ENCODE measurements around the gene DGKE. TPM values are rescaled to one million over a fixed set of nuclear protein-coding genes. Genes with fewer than 3 reads are reported as not detected.

Gene DGKE
- polyA plus RNA-seq (2013, experiment 1 of 2; ENCODE audit: insufficient read length): 2.6 TPM
- polyA plus RNA-seq (2013, experiment 2 of 2; ENCODE audit: insufficient read length): 2.9 TPM

GRCh38 chr17:56833809-56834379 lies at the start of gene DGKE, which contains the start of gene C17orf67:
DGKE (plus strand) TSS chr17:56834151; CDS start chr17:56834796, 645 bp downstream.
C17orf67 (minus strand) TSS chr17:56833920; CDS start chr17:56815810, 18,110 bp downstream.
- peak; percentile 97 for DNase-seq

- no peak for DNase-seq
These were observed 48.5 kb upstream of the DGKE start for GRCh38 chr17:56785405-56785804.

DNA sequence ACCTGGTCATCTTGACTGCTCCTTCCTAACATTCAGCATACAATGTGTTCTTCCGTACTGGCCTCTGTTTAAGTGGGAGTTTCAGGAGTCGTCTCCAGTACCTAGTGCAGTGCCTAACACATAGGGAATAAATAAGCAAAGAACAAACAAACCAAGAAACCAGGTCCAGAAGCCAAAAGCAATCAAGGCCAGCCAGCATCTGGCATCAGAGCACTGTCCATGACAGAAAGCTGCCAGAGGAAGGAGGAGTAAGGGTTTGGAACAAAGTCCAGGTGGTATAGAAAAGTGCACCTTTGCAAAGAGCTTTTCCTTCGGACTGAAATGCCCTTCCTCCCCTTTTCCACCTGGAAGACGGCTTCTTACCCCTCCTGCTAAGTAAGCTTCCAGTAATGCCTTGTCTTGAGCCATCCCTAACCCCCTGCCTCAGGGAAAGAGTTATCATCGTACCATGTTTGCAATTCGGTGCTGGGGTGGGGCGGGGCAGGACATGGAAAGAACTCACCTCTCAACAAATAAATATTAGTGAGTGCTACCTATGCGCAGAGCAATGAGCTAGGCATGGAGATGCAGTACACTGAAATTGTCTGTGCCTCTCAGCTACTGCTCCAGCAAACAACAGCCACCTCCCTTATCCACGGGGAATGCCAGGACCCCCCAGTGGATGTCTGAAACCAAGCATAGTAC lies 47.8 kb upstream of the DGKE start:
- DNase-seq: no peak

DNA sequence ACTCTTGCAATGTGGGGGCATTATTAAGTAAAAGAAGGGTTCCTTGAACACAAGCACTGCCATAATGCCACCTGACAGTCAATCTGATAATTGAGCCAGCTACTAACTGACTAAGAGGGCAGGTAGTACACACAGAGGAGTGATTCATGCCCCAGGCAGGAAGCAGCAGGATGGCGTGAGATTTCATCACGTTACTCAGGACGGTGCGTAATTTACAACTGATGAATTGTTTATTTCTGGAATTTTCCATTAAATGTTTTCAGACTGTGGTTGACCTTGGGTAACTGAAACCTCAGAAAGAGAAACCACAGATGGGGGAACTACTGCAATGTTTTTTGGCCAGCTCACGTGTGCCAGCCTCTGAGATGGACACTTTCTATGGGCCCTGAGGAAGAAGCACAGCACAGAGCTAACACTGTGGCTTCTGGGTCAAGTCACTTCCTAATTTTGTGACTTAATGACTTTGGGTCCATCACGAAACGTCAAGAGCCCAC lies 46.9 kb upstream of the DGKE start:
- DNase-seq: peak; percentile 75

DNA sequence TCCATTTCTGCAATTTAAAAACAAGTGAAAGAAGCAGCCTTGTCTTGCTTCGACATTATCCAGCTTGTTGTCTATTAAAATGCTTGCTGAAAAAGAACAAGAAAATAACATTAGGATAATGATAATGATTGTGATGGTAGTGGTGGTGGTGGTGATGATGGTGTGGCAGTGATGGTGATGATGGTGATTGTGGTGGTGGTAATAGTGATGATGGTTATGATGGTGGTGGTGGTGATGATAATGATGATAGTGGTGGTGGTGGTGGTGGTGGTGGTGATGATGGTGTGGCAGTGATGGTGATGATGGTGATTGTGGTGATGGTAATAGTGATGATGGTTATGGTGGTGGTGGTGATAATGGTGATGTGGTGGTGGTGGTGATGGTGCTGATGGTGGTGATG lies 41.7 kb upstream of the DGKE start:
- no peak for DNase-seq

GRCh38 chr17:56793531-56793930 lies 40.4 kb upstream of the DGKE start:
- DNase-seq: no peak

DNA sequence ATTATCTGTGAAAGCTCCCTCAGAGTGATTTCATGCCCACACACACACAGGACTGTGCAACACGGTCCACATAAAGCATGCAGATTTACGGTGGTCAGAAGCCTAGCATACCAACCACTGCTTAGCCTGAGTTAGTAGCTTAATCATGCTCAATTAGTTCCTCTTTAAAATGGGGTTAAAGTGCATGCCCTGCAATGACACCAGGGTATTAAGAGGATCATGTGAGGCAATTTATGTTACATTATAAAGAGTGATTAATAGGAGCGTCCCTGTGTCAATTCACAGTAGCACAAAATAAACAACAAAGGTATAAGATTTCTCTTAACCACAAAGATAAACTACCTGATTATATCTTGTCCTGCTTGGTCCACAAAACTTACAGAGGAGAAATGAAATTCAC lies 40.0 kb upstream of the DGKE start:
- DNase-seq: no peak

DNA sequence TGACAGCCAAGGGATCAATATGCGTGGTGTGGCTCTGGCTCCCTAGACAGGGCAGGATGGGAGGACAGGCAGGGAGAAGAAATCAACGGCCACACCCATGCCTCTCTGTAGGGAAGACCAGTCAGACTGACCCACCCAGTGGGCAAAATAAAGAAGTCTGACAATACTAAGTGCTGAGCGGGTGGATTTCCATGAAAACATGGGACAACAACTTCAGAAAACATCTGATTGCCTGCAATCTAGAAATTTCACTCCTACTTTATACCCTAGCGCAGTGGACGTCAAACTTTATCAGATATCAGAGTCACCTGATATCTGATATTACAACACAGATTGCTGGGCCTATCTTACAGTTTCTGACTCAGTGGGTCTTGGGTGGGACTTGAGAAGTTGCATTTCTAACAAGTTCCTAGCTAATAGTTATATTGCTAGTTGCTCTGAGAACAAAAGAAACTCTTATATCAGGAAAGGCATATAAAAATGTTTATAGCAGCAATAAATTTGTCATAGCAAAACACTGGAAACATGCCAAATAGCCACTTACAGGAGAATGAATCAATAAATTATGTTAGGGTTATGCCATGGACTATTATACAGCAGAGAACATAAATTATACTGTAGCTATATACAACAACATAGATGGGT lies 38.6 kb upstream of the DGKE start:
- no peak for DNase-seq

GRCh38 chr17:56796536-56796935 lies 37.4 kb upstream of the DGKE start:
- DNase-seq: no peak

DNA sequence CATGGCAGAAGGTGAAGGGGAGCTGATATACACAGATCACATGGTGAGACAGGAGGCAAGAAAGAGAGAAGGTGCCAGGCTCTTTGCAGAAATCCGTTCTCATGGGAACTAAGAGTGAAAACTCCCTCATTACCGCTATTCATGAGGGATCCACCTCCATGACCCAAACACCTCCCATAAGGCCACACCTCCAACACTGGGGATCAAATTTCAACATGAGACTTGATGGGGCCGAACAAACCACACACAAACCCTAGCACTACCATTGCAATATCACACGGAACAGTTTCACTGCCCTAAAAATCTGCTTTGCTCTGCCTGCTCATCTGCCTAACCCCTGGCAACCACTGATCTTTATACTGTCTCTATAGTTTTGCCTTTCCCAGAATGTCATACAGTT lies 35.0 kb upstream of the DGKE start:
- DNase-seq: no peak

DNA sequence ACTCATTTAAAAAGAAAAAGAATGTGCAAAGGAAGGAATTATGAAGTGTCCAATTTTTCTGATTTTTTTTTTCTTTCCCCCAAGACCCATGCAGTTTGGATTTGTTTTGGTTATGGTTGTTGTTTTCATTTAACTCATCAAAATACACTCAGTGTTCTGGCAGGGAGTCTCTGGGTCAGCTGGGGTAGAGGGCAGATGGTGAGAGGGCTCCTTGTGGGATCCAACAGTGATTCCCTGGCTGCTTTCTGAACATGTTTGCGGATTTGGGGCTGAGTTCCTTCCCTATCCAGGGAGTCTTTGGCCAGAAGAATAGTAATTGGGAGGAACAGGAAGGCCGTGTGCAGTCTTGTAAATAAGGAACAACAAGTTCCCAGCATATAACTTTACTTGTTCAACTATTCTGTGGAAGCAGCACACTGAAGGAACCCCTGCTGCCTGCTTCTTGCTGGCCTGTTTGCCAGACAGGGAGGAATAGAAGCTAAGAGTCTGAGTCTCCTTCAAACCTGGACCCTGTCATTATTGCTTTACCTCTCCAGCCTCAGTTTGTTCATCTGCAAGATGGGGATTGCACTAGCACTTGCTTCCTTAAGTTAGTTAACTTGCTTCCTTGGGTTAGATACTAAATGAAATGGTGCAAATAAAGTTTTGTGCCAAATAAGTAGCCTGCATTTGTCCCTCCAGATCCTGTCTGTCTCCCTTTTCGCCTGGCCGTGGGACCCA lies 32.3 kb upstream of the DGKE start:
- DNase-seq: no peak

GRCh38 chr17:56803071-56803470 lies 30.9 kb upstream of the DGKE start:
- DNase-seq: no peak

- no peak for DNase-seq
These were observed 29.5 kb upstream of the DGKE start for GRCh38 chr17:56804454-56804853.

DNA sequence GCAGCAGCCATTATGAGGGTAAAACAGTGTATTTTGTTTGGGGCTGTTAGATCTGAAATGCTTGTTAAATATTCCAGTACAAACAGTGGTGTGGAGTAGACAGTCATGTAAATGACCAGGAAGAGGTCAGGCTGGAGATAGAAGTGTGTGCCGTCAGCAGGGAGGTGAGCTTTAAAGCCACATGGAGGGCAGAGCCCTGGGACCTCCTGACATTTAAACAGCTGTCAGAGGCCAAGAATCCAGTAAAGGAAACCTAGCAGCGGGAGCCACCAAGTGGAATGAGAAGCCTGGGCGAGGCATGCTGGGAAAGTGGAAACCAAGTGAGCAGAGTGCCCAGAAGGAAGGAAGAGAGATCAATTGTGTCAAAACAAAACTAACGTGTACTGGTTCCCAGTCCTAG lies 27.0 kb upstream of the DGKE start:
- no peak for DNase-seq

- DNase-seq: no peak
These were observed 26.2 kb upstream of the DGKE start for GRCh38 chr17:56807723-56808122.

DNA sequence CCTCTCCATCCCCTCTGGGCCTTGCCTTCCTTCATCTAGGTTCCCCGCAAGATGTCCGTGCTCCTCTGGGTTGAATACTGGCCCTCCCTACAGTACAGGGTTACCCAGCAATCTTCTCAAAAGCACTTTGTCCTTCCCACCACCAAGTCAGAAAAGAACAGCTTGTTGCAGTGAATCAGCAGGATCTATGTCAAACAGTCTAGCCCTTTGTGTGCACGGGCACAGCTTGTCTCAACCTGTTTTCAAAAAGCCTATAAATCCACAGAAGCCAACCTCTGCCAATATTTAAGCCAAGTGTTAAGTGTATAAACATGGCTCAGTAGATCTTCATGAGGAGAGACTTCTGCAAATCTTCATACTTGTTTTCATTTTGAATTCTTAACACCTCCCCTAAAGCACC lies 25.4 kb upstream of the DGKE start:
- no peak for DNase-seq

DNA sequence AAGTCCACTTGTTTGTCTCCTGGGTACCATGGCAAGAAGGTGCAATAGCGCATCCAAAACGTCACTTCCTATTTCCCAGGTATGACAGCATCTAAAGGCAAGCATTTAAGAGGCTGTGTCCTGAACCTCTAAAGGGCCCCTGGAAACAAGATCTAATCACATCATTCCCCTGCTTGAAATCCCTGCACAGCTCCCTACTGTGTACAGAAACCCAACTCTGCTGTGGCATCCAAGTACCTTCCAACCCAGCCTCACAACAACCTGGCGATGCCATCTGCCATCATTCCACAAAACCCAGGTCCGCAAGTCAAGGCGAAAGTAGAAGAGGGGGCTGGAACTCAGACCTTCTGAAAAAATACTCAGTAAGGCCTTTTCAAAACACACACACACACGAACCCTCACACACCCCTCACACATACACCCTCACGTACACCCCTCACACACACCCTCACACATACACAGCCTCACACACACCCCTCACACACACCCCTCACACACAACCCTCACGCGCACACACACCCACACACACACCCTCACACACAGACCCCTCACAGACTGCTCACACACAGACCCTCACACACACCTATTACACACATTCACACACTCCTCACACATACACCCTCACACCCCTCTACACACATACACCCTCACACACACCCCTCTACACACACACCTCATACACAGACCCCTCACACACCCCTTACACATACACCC lies 24.7 kb upstream of the DGKE start:
- DNase-seq: no peak

GRCh38 chr17:56809820-56810179 lies 24.2 kb upstream of the DGKE start:
- no peak for DNase-seq

DNA sequence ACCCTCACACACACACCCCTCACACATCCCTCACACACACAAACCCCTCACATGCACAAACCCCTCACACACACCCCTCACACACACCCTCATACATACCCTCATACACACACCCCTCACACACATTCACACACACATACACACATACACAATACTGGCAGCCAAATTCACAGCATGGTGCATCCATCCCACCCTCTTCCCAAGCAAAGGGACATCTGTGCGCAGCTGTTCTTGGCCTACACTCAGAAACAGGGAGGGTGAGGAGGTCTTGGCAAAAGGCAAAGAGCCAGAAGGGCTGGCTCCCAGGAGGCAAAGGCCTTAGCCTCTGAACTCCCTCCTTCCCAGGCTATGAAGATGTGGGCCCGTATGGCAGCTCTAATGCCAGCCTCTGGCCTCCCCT lies 23.6 kb upstream of the DGKE start:
- no peak for DNase-seq

GRCh38 chr17:56810891-56811775 lies 22.8 kb upstream of the DGKE start:
- DNase-seq: no peak

DNA sequence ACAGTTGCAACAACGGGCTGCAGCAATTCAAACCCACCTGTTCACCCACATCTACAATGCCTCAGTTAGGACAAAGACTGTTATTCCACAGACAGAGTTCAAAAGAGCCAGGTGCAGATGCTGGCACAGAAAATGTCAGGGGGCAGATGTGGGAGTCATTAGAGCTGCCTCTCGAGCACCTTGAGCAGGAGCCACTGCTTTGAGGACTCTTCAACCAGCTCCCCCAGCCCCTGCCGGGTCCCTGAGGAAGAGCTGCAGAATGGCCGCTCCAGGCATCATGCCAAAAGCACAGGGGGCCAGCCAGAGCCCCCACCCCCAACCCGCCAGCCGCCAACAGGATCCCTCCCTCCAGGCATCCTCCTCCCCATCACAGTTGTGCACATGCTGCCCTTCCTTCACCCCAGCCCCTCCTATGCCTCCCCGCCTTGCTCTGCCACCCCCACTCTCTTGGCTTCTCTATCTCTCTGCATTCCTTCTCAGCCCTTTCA lies 21.0 kb upstream of the DGKE start:
- no peak for DNase-seq

Data from fibroblast of skin of scalp (primary cell).